H1 (cell line): ENCODE results near the gene CALR.

Source experiments
- BCL11A ChIP-seq, 2 experiments: IDR thresholded peaks; one replicate each; pipeline ENCODE4 v1.6.1; 2011; ENCODE audit warnings: low read depth in 2 of 2, low read length in 2 of 2, mild to moderate bottlenecking in 2 of 2
- CHD1 ChIP-seq: IDR thresholded peaks from 2 replicates; pipeline ENCODE4 v1.6.1; 2012; ENCODE audit warnings: low read depth, low read length, improper control_type of control experiment
- GABPA ChIP-seq: IDR thresholded peaks from 2 replicates; pipeline ENCODE4 v1.6.1; 2011; ENCODE audit warnings: mild to moderate bottlenecking, low read length, moderate library complexity, borderline replicate concordance; ENCODE audit not compliant: insufficient read depth
- JUND ChIP-seq: IDR thresholded peaks from 2 replicates; pipeline ENCODE4 v1.6.1; 2011; ENCODE audit warnings: mild to moderate bottlenecking, improper control_type of control experiment, low read length
- NRF1 ChIP-seq: IDR thresholded peaks from 2 replicates; pipeline ENCODE4 v1.6.1; 2011; ENCODE audit warnings: mild to moderate bottlenecking, low read depth, low read length, improper control_type of control experiment
- POLR2A ChIP-seq, 2 experiments: IDR thresholded peaks; 1 replicate in 1 of 2; 2 replicates in 1 of 2; pipeline ENCODE4 v1.6.1; 2011; ENCODE audit warnings: low read depth in 2 of 2, low read length in 2 of 2, mild to moderate bottlenecking in 2 of 2; ENCODE audit errors: control extremely low read depth in 1 of 2
- POLR2AphosphoS5 ChIP-seq: IDR thresholded peaks from 2 replicates; pipeline ENCODE4 v1.6.1; 2011; ENCODE audit warnings: low read depth, low read length
- TBP ChIP-seq: IDR thresholded peaks from 2 replicates; pipeline ENCODE4 v1.6.1; 2011; ENCODE audit warnings: low read depth, low read length, improper control_type of control experiment
- USF2 ChIP-seq: IDR thresholded peaks from 2 replicates; pipeline ENCODE4 v1.6.1; 2011; ENCODE audit warnings: low read length, improper control_type of control experiment
- YY1 ChIP-seq: IDR thresholded peaks from 2 replicates; pipeline ENCODE4 v1.6.1; 2011; ENCODE audit warnings: low read depth, mild to moderate bottlenecking, low read length
- ZNF274 ChIP-seq: IDR thresholded peaks from 2 replicates; pipeline ENCODE4 v1.7.0; 2012; ENCODE audit warnings: low read length, borderline replicate concordance; ENCODE audit errors: extremely low read depth
- TF ChIP-seq, protein P1 (sequence below): IDR thresholded peaks from 2 replicates; pipeline ENCODE4 v1.6.1; 2012; ENCODE audit warnings: inconsistent platforms
- TF ChIP-seq, protein P2 (sequence below), 3 experiments: IDR thresholded peaks; 1 replicate in 2 of 3; 2 replicates in 1 of 3; pipeline versions ENCODE4 v1.5.1 to v1.6.1; 2011; ENCODE audit warnings: low read length in 3 of 3, mild to moderate bottlenecking in 3 of 3, inconsistent platforms in 2 of 3, low read depth in 1 of 3, moderate library complexity in 1 of 3; ENCODE audit not compliant: insufficient read depth in 1 of 3; ENCODE audit errors: control extremely low read depth in 1 of 3

- TF ChIP-seq, protein P1, sequence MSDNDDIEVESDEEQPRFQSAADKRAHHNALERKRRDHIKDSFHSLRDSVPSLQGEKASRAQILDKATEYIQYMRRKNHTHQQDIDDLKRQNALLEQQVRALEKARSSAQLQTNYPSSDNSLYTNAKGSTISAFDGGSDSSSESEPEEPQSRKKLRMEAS = no peak
- TF ChIP-seq, protein P2, sequence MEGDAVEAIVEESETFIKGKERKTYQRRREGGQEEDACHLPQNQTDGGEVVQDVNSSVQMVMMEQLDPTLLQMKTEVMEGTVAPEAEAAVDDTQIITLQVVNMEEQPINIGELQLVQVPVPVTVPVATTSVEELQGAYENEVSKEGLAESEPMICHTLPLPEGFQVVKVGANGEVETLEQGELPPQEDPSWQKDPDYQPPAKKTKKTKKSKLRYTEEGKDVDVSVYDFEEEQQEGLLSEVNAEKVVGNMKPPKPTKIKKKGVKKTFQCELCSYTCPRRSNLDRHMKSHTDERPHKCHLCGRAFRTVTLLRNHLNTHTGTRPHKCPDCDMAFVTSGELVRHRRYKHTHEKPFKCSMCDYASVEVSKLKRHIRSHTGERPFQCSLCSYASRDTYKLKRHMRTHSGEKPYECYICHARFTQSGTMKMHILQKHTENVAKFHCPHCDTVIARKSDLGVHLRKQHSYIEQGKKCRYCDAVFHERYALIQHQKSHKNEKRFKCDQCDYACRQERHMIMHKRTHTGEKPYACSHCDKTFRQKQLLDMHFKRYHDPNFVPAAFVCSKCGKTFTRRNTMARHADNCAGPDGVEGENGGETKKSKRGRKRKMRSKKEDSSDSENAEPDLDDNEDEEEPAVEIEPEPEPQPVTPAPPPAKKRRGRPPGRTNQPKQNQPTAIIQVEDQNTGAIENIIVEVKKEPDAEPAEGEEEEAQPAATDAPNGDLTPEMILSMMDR (IDR thresholded peaks at IDR 0.05; ENCODE audit: control extremely low read depth in 1 of 3, insufficient read depth in 1 of 3, low read depth in 1 of 3, low read length in 3 of 3) = no peak
- no peak for TF ChIP-seq BCL11A (IDR thresholded peaks at IDR 0.05; ENCODE audit: low read depth in 2 of 2, low read length in 2 of 2)
- no peak for TF ChIP-seq NRF1
- TF ChIP-seq ZNF274 = no peak
- TF ChIP-seq JUND = no peak
- no peak for TF ChIP-seq GABPA
- TF ChIP-seq POLR2A (IDR thresholded peaks at IDR 0.05; ENCODE audit: control extremely low read depth in 1 of 2, low read depth in 2 of 2, low read length in 2 of 2) = no peak
- TF ChIP-seq YY1 = no peak
- no peak for TF ChIP-seq TBP
- TF ChIP-seq CHD1 = no peak
- no peak for TF ChIP-seq POLR2AphosphoS5
- no peak for TF ChIP-seq USF2
These were observed 31.8 kb downstream of the CALR start for GRCh38 chr19:12970070-12970820.
